Fibroblast of the aortic adventitia (primary cell): ENCODE measurements around the gene OVCA2. TPM values are rescaled to one million over a fixed set of nuclear protein-coding genes. Genes with fewer than 3 reads are reported as not detected.

Source experiments
- DNase-seq: peaks from one replicate; pipeline ENCODE4 v3.0.0-alpha.2; 2010; ENCODE audit warnings: low read depth
- H3K4me3 ChIP-seq: 2 replicates; pipeline ENCODE4 v1.5.1; 2011; ENCODE audit warnings: low read depth, mild to moderate bottlenecking, control low read depth, low read length, moderate library complexity
- total RNA-seq: library from RNA; depleted of rRNA; stranded (reverse); fragments of >200 nt; gene quantifications from 2 replicates; pipeline ENCODE4 v1.2.3, GENCODE V29; 2012; ENCODE audit warnings: low replicate concordance
- TF ChIP-seq, protein P1 (sequence below): IDR thresholded peaks from 2 replicates; pipeline ENCODE4 v1.5.1; 2011; ENCODE audit warnings: mild to moderate bottlenecking, low read length, control low read depth, inconsistent platforms; ENCODE audit not compliant: insufficient read depth

Gene OVCA2
- 38.8 and 39.9 TPM in 2 replicates for total RNA-seq

GRCh38 chr17:2041561-2042389, at the start of gene OVCA2:
Gene OVCA2, plus strand, starts transcription at chr17:2042022. Its CDS starts 26 bp downstream, at chr17:2042048.
- H3K4me3 ChIP-seq, result peak within 1 kb of the TSS; percentile 92
- DNase-seq, result peak; percentile 92
- TF ChIP-seq, protein P1, sequence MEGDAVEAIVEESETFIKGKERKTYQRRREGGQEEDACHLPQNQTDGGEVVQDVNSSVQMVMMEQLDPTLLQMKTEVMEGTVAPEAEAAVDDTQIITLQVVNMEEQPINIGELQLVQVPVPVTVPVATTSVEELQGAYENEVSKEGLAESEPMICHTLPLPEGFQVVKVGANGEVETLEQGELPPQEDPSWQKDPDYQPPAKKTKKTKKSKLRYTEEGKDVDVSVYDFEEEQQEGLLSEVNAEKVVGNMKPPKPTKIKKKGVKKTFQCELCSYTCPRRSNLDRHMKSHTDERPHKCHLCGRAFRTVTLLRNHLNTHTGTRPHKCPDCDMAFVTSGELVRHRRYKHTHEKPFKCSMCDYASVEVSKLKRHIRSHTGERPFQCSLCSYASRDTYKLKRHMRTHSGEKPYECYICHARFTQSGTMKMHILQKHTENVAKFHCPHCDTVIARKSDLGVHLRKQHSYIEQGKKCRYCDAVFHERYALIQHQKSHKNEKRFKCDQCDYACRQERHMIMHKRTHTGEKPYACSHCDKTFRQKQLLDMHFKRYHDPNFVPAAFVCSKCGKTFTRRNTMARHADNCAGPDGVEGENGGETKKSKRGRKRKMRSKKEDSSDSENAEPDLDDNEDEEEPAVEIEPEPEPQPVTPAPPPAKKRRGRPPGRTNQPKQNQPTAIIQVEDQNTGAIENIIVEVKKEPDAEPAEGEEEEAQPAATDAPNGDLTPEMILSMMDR, result peak; percentile 51

- no peak for DNase-seq
- no peak overlapping the region for H3K4me3 ChIP-seq
- TF ChIP-seq, protein P1, result no peak
Measured at GRCh38 chr17:1992541-1992940, 49.3 kb upstream of the OVCA2 start.

- no peak for DNase-seq
- no peak overlapping the region for H3K4me3 ChIP-seq
- TF ChIP-seq, protein P1, result no peak
Measured at GRCh38 chr17:1994707-1995106, 47.1 kb upstream of the OVCA2 start.

DNA sequence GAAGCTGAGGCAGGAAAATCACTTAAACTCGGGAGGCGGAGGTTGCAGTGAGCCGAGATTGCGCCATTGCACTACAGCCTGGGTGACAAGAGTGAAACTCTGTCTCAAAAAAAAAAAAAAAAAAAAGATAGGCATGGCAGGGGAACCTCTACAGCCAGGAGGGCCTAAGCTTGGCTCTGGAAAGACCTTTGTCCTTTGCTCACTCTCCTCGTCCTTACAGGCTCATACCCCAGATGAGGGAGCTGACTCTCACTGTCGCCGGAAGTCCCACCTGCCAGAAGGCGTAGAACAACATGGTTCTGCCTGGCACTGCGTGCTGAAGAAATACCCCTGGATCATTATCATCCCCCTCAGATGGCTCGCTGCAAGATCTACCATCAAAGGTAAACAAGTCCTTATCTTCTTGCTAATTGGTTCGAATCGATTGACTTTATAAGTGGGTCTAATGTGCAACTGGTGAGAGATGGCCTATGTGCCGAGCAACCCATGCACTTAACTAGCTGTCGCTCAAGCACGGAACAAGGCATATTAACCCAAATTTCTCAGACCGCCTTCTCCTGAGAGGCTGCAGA, 46.4 kb upstream of the OVCA2 start:
- no peak overlapping the region for H3K4me3 ChIP-seq
- DNase-seq, result no peak
- TF ChIP-seq, protein P1, result no peak

- H3K4me3 ChIP-seq, result no peak overlapping the region
- DNase-seq, result no peak
- TF ChIP-seq, protein P1, result no peak
Measured at GRCh38 chr17:1995907-1996799, 45.7 kb upstream of the OVCA2 start.

- TF ChIP-seq, protein P1, result no peak
- H3K4me3 ChIP-seq, result no peak overlapping the region
- no peak for DNase-seq
Measured at GRCh38 chr17:1996800-1997288, 45.0 kb upstream of the OVCA2 start.
